Measurements from ENCODE around the gene SLC7A9. TPM values are rescaled to one million over a fixed set of nuclear protein-coding genes. Genes with fewer than 3 reads are reported as not detected.
"Not testable (repeated sequence)": the region's sequence is repeated elsewhere in the genome, so short reads cannot be mapped to it uniquely, and the experiment has no call there.

The SLC7A9 gene
- total and polyA plus RNA-seq, 2 of the 13 experiments (the other 11 are each of a cell fraction or from before 2014, with no cell fraction given) = 4.7 to 8.3 TPM

GRCh38 chr19:32789429-32789828, 80.1 kb downstream of the SLC7A9 start:
- Histone ChIP-seq H3K27ac (ENCODE audit: extremely low read length, insufficient read depth, low read length) (no peak overlapping the region), H3K27me3 (ENCODE audit: control insufficient read depth in 1 of 2, insufficient read depth in 2 of 2, low read length in 2 of 2) (peaks cover 0 to 2% of the 10 kb centered on the region in 2 experiments; a peak in 3 of 5 replicates), H4K20me1 (ENCODE audit: insufficient read depth, low read length) (no peaks in the 10 kb centered on the region), H3K4me2 (ENCODE audit: low read depth, low read length) (no peak overlapping the region), H3K36me3 (replicated peaks in 1 of 2; ENCODE audit: control insufficient read depth in 1 of 2, insufficient read depth in 2 of 2, low read length in 2 of 2) (no peaks in the 10 kb centered on the region), H3K9ac (ENCODE audit: insufficient read depth, low read depth, low read length) (no peak overlapping the region), H2AFZ (ENCODE audit: low read length) (no peak overlapping the region), H3K4me3 (replicated peaks in 1 of 3; ENCODE audit: insufficient read depth in 1 of 3, low read depth in 2 of 3, low read length in 3 of 3) (no peak overlapping the region), H3K79me2 (ENCODE audit: insufficient read depth, low read length) (no peaks in the 10 kb centered on the region), H3K4me1 (ENCODE audit: insufficient read depth, low read length) (peaks cover 8% of the 10 kb centered on the region; the same call in 1 of the 2 replicates), H3K9me3 (ENCODE audit: low read length) (no peaks in the 10 kb centered on the region)
- no TSS peak for BruUV-seq (replicated peaks)
- DNase-seq (ENCODE audit: low spot score) = no peak
- in situ Hi-C loops (cut with HindIII; ENCODE audit: extremely low pct_ligation_motif_present, low pct_unique_long_range_greater_than_20kb) = no loop called here
- intact Hi-C loops (cut with micrococcal nuclease; ENCODE audit: unreplicated experiment) = no loop called here
- no peak for TF ChIP-seq ZFP62 (CRISPR knock-in tag; IDR thresholded peaks at IDR 0.05)
- no peak for TF ChIP-seq ZFP91 (CRISPR knock-in tag; IDR thresholded peaks at IDR 0.05; ENCODE audit: borderline replicate concordance)
- no peak for TF ChIP-seq TGIF2 (CRISPR knock-in tag; IDR thresholded peaks at IDR 0.05)
- no peak for TF ChIP-seq ZNF576 (CRISPR knock-in tag; IDR thresholded peaks at IDR 0.05)
- CTCF ChIA-PET (ENCODE audit: low intra/inter-chr PET ratio, low total read pairs) = no interaction called here
- POLR2A ChIA-PET = no interaction called here
- ATAC-seq = no peak
- WGBS (ENCODE audit: low lambda C conversion rate) = 49% methylated on average over 10 of the region's 10 CpGs
- FAIRE-seq = no peak

GRCh38 chr19:32787895-32788294, 81.7 kb downstream of the SLC7A9 start:
- DNase-seq (ENCODE audit: low spot score); ATAC-seq; BruUV-seq (replicated peaks); H3K79me2 ChIP-seq (ENCODE audit: insufficient read depth, low read length); H3K9me3 ChIP-seq (ENCODE audit: low read length); intact Hi-C loops (cut with micrococcal nuclease; ENCODE audit: unreplicated experiment); H3K4me3 ChIP-seq (replicated peaks in 1 of 3; ENCODE audit: insufficient read depth in 1 of 3, low read depth in 2 of 3, low read length in 3 of 3); H2AFZ ChIP-seq (ENCODE audit: low read length); FAIRE-seq; H3K9ac ChIP-seq (ENCODE audit: insufficient read depth, low read depth, low read length); in situ Hi-C loops (cut with HindIII; ENCODE audit: extremely low pct_ligation_motif_present, low pct_unique_long_range_greater_than_20kb); H4K20me1 ChIP-seq (ENCODE audit: insufficient read depth, low read length); H3K27ac ChIP-seq (ENCODE audit: extremely low read length, insufficient read depth, low read length); POLR2A ChIA-PET; H3K36me3 ChIP-seq (replicated peaks in 1 of 2; ENCODE audit: control insufficient read depth in 1 of 2, insufficient read depth in 2 of 2, low read length in 2 of 2); H3K27me3 ChIP-seq (ENCODE audit: control insufficient read depth in 1 of 2, insufficient read depth in 2 of 2, low read length in 2 of 2); CTCF ChIA-PET (ENCODE audit: low intra/inter-chr PET ratio, low total read pairs); H3K4me1 ChIP-seq (ENCODE audit: insufficient read depth, low read length): not testable (repeated sequence)
- peak overlapping the region; percentile 32; the same call in 1 of the 2 replicates for H3K4me2 ChIP-seq (ENCODE audit: low read depth, low read length)
- 67% methylated on average over 5 of the region's 5 CpGs for WGBS (ENCODE audit: low lambda C conversion rate)
